HEK293T (cell line): ENCODE measurements around the gene APOBEC3H.

ENCODE experiments used
- FOXA1 ChIP-seq: fragments of 450-650 bp; IDR thresholded peaks from 2 replicates; pipeline ENCODE4 v1.6.1; 2016; ENCODE audit warnings: mild to moderate bottlenecking
- FOXK2 ChIP-seq: fragments of 450-650 bp; IDR thresholded peaks from 2 replicates; pipeline ENCODE4 v1.6.1; 2016; ENCODE audit warnings: mild to moderate bottlenecking
- L3MBTL2 ChIP-seq: fragments of 450-650 bp; conservative IDR thresholded peaks from 2 replicates; pipeline ENCODE4 v1.6.1; 2016; ENCODE audit warnings: mild to moderate bottlenecking
- PKNOX1 ChIP-seq: fragments of 450-650 bp; IDR thresholded peaks from 2 replicates; pipeline ENCODE4 v1.6.1; 2016
- SP1 ChIP-seq: fragments of 450-650 bp; IDR thresholded peaks from 2 replicates; pipeline ENCODE4 v1.6.1; 2017
- TARDBP ChIP-seq: fragments of 450-650 bp; IDR thresholded peaks from 2 replicates; pipeline ENCODE4 v1.6.1; 2016

GRCh38 chr22:39151329-39151975 is 54.4 kb downstream of the APOBEC3H start:
- TF ChIP-seq SP1 (no peak), PKNOX1 (no peak), FOXK2 (no peak), TARDBP (no peak), L3MBTL2 (no peak), FOXA1 (no peak)
